ENCODE measurements around the gene OTX2.

The OTX2 gene

GRCh38 chr14:56794557-56795283 lies 15.6 kb downstream of the OTX2 start:
- Histone ChIP-seq H3K9me2 (replicated peaks; ENCODE audit: low read depth, low read length) (no peaks in the 10 kb centered on the region), H3K27me3 (ENCODE audit: insufficient read depth, low read length, poor library complexity, severe bottlenecking) (no peaks in the 10 kb centered on the region)

GRCh38 chr14:56794088-56794556 lies 16.2 kb downstream of the OTX2 start:
- TF ChIP-seq EZH2phosphoT487 (IDR thresholded peaks at IDR 0.05; ENCODE audit: borderline replicate concordance) (no peak), CTCF (conservative IDR thresholded peaks at IDR 0.05; ENCODE audit: low read length) (no peak)
- Histone ChIP-seq H3K9me3 (ENCODE audit: insufficient read depth, low read depth, low read length) (no peaks in the 10 kb centered on the region), H3K4me2 (ENCODE audit: low read depth, low read length, poor library complexity, severe bottlenecking) (no peak overlapping the region), H3F3A (ENCODE audit: low read depth) (no peaks in the 10 kb centered on the region), H3K4me1 (ENCODE audit: insufficient read depth, low read length, poor library complexity, severe bottlenecking) (no peaks in the 10 kb centered on the region), H3K79me2 (ENCODE audit: insufficient read depth, low read length) (no peaks in the 10 kb centered on the region), H3K4me3 (ENCODE audit: low read length, poor library complexity, severe bottlenecking) (no peak overlapping the region), H3K36me3 (ENCODE audit: insufficient read depth, low read length) (no peaks in the 10 kb centered on the region), H3K9ac (ENCODE audit: low read depth, low read length, poor library complexity, severe bottlenecking) (no peak overlapping the region), H2AFZ (ENCODE audit: low read length) (no peak overlapping the region), H3K9me2 (replicated peaks; ENCODE audit: low read depth, low read length) (no peaks in the 10 kb centered on the region), H4K20me1 (ENCODE audit: insufficient read depth, low read length, poor library complexity, severe bottlenecking) (no peaks in the 10 kb centered on the region), H3K27me3 (ENCODE audit: insufficient read depth, low read length, poor library complexity, severe bottlenecking) (no peaks in the 10 kb centered on the region)

More at GRCh38 chr14:56794557-56795283, 15.6 kb downstream of the OTX2 start:
- no peaks in the 10 kb centered on the region for H4K20me1 ChIP-seq (ENCODE audit: insufficient read depth, low read length, poor library complexity, severe bottlenecking)
- no peaks in the 10 kb centered on the region for H3K9me3 ChIP-seq (ENCODE audit: insufficient read depth, low read depth, low read length)
- TF ChIP-seq EZH2phosphoT487 (IDR thresholded peaks at IDR 0.05; ENCODE audit: borderline replicate concordance) = no peak
- no peak for TF ChIP-seq CTCF (conservative IDR thresholded peaks at IDR 0.05; ENCODE audit: low read length)
- H3F3A ChIP-seq (ENCODE audit: low read depth) = no peaks in the 10 kb centered on the region
- no peaks in the 10 kb centered on the region for H3K36me3 ChIP-seq (ENCODE audit: insufficient read depth, low read length)
- H2AFZ ChIP-seq (ENCODE audit: low read length) = no peak overlapping the region
- no peaks in the 10 kb centered on the region for H3K79me2 ChIP-seq (ENCODE audit: insufficient read depth, low read length)
- no peak overlapping the region for H3K4me3 ChIP-seq (ENCODE audit: low read length, poor library complexity, severe bottlenecking)
- H3K4me1 ChIP-seq (ENCODE audit: insufficient read depth, low read length, poor library complexity, severe bottlenecking) = no peaks in the 10 kb centered on the region
- no peak overlapping the region for H3K9ac ChIP-seq (ENCODE audit: low read depth, low read length, poor library complexity, severe bottlenecking)
- no peak overlapping the region for H3K4me2 ChIP-seq (ENCODE audit: low read depth, low read length, poor library complexity, severe bottlenecking)

- no peaks in the 10 kb centered on the region for H3K79me2 ChIP-seq (ENCODE audit: insufficient read depth, low read length)
- H3K4me2 ChIP-seq (ENCODE audit: low read depth, low read length, poor library complexity, severe bottlenecking) = no peak overlapping the region
- no peak overlapping the region for H2AFZ ChIP-seq (ENCODE audit: low read length)
- H3K36me3 ChIP-seq (ENCODE audit: insufficient read depth, low read length) = no peaks in the 10 kb centered on the region
- H3K9me3 ChIP-seq (ENCODE audit: insufficient read depth, low read depth, low read length) = no peaks in the 10 kb centered on the region
- no peaks in the 10 kb centered on the region for H3F3A ChIP-seq (ENCODE audit: low read depth)
- H3K9me2 ChIP-seq (replicated peaks; ENCODE audit: low read depth, low read length) = no peaks in the 10 kb centered on the region
- H3K27me3 ChIP-seq (ENCODE audit: insufficient read depth, low read length, poor library complexity, severe bottlenecking) = no peaks in the 10 kb centered on the region
- H3K4me3 ChIP-seq (ENCODE audit: low read length, poor library complexity, severe bottlenecking) = no peak overlapping the region
- no peaks in the 10 kb centered on the region for H3K4me1 ChIP-seq (ENCODE audit: insufficient read depth, low read length, poor library complexity, severe bottlenecking)
- no peak overlapping the region for H3K9ac ChIP-seq (ENCODE audit: low read depth, low read length, poor library complexity, severe bottlenecking)
- no peaks in the 10 kb centered on the region for H4K20me1 ChIP-seq (ENCODE audit: insufficient read depth, low read length, poor library complexity, severe bottlenecking)
- TF ChIP-seq CTCF (conservative IDR thresholded peaks at IDR 0.05; ENCODE audit: low read length) (no peak), EZH2phosphoT487 (IDR thresholded peaks at IDR 0.05; ENCODE audit: borderline replicate concordance) (no peak)
Observed at GRCh38 chr14:56789955-56790354, 20.3 kb downstream of the OTX2 start.

Data from Loucy (cell line).